Stimulated activated CD4-positive, alpha-beta T cell treated with anti-CD3 and anti-CD28 coated beads, TNF-alpha, amount 100 ng/mL, for 48 hours (primary cell): Measurements from ENCODE around the gene GRM5.
"Not testable (repeated sequence)": the region's sequence is repeated elsewhere in the genome, so short reads cannot be mapped to it uniquely, and the experiment has no call there.

Experiments used
- DNase-seq, 3 donors: peaks; one replicate each; pipeline ENCODE4 v3.0.0-alpha.2; 2020; ENCODE audit warnings: low read depth in 3 of 3

Gene GRM5

GRCh38 chr11:89065651-89066201 is at the start of gene GRM5:
Gene GRM5 (minus strand): TSS chr11:89065982. CDS start chr11:89047872, 18,110 bp downstream.
- not testable (repeated sequence) for DNase-seq

GRCh38 chr11:89097956-89098355 is 32.2 kb upstream of the GRM5 start:
- DNase-seq, result not testable (repeated sequence)

GRCh38 chr11:89093806-89094205 is 28.0 kb upstream of the GRM5 start:
- not testable (repeated sequence) for DNase-seq

- not testable (repeated sequence) for DNase-seq
Observed at GRCh38 chr11:89084951-89085350, 19.2 kb upstream of the GRM5 start.

GRCh38 chr11:89070911-89071310 is 5.1 kb upstream of the GRM5 start:
- not testable (repeated sequence) for DNase-seq

GRCh38 chr11:89067264-89067663 is 1.5 kb upstream of the GRM5 start:
- no peak for DNase-seq

- no peak for DNase-seq
Observed at GRCh38 chr11:89065066-89065465, 716 bp downstream of the GRM5 start.

GRCh38 chr11:89063481-89063951 is 2.3 kb downstream of the GRM5 start:
- not testable (repeated sequence) for DNase-seq

GRCh38 chr11:89062771-89063298 is 2.9 kb downstream of the GRM5 start:
- DNase-seq, result not testable (repeated sequence)

- not testable (repeated sequence) for DNase-seq
Observed at GRCh38 chr11:89061839-89062238, 3.9 kb downstream of the GRM5 start.

- not testable (repeated sequence) for DNase-seq
Observed at GRCh38 chr11:89057406-89057805, 8.4 kb downstream of the GRM5 start.

GRCh38 chr11:89052220-89052619 is 13.6 kb downstream of the GRM5 start:
- no peak for DNase-seq

GRCh38 chr11:89047159-89047558 is 18.6 kb downstream of the GRM5 start:
- DNase-seq, result not testable (repeated sequence)

GRCh38 chr11:89043861-89044588 is 21.8 kb downstream of the GRM5 start:
- DNase-seq, result not testable (repeated sequence)

- DNase-seq, result not testable (repeated sequence)
Observed at GRCh38 chr11:89029671-89030070, 36.1 kb downstream of the GRM5 start.

GRCh38 chr11:89021339-89021738 is 44.4 kb downstream of the GRM5 start:
- DNase-seq, result no peak

GRCh38 chr11:89019827-89020547 is 45.8 kb downstream of the GRM5 start:
- not testable (repeated sequence) for DNase-seq

- DNase-seq, result no peak
Observed at GRCh38 chr11:89016214-89016613, 49.6 kb downstream of the GRM5 start.

GRCh38 chr11:89015614-89016013 is 50.2 kb downstream of the GRM5 start:
- DNase-seq, result no peak

GRCh38 chr11:89000852-89001251 is 64.9 kb downstream of the GRM5 start:
- DNase-seq, result not testable (repeated sequence)

- no peak for DNase-seq
Observed at GRCh38 chr11:88979641-88980040, 86.1 kb downstream of the GRM5 start.

- DNase-seq, result not testable (repeated sequence)
Observed at GRCh38 chr11:88978992-88979391, 86.8 kb downstream of the GRM5 start.
